Measurements from ENCODE around the gene NAV1.

- TF ChIP-seq CTCF (IDR thresholded peaks at IDR 0.05; ENCODE audit: extremely low read depth in 1 of 2, insufficient read depth in 1 of 2, low read depth in 1 of 2, low read length in 2 of 2) (no peak), GATA2 (IDR thresholded peaks at IDR 0.05; ENCODE audit: insufficient read depth, insufficient read length, low read depth, low read length) (no peak), MAX (IDR thresholded peaks at IDR 0.05; ENCODE audit: insufficient read depth, insufficient read length) (no peak), JUN (IDR thresholded peaks at IDR 0.05; ENCODE audit: borderline replicate concordance, insufficient read depth, insufficient read length, low read depth) (no peak), POLR2A (IDR thresholded peaks at IDR 0.05; ENCODE audit: low read depth, low read length) (no peak), FOS (IDR thresholded peaks at IDR 0.05; ENCODE audit: borderline replicate concordance, insufficient read depth, low read length) (no peak), POLR2AphosphoS5 (IDR thresholded peaks at IDR 0.05; ENCODE audit: insufficient read depth, low read depth, low read length) (no peak), EZH2 (IDR thresholded peaks at IDR 0.05; ENCODE audit: borderline replicate concordance, low read depth, low read length, severe bottlenecking) (no peak)
Measured at GRCh38 chr1:201554789-201555592, 16.1 kb downstream of the NAV1 start.
